ENCODE measurements around the gene ATP11A.

- TF ChIP-seq CTCF (IDR thresholded peaks at IDR 0.05): no peak
- no peak for TF ChIP-seq POLR2A (IDR thresholded peaks at IDR 0.05)
Observed at GRCh38 chr13:112754281-112755025, 64.6 kb downstream of the ATP11A start.
